GM13976 (cell line): ENCODE results near the gene KRTAP17-1.

Experiments
- DNase-seq: peaks from one replicate; pipeline ENCODE4 v3.0.0; 2012; ENCODE audit warnings: low spot score
- CTCF ChIP-seq: IDR thresholded peaks from 2 replicates; pipeline ENCODE4 v1.5.1; 2012; ENCODE audit warnings: borderline replicate concordance, mild to moderate bottlenecking; ENCODE audit not compliant: insufficient read depth; ENCODE audit errors: extremely low read depth, missing control alignments, control extremely low read depth
- in situ Hi-C: fragments of 300-500 bp; cut with MboI; formaldehyde crosslinking; loops from one replicate; pipeline ENCODE4 v1.12.0; 2022; ENCODE audit warnings: low sequenced_read_pairs, mixed read lengths, inconsistent platforms; ENCODE audit not compliant: unreplicated experiment

Gene KRTAP17-1

GRCh38 chr17:41267711-41268110, 47.8 kb downstream of the KRTAP17-1 start:
- DNase-seq = no peak
- in situ Hi-C loops = no loop called here

GRCh38 chr17:41265078-41265477, 50.4 kb downstream of the KRTAP17-1 start, which contains the start of gene KRTAP9-6:
Gene KRTAP9-6, plus strand, starts transcription at chr17:41265378. Its CDS starts 0 bp downstream, at chr17:41265378.
- no peak for TF ChIP-seq CTCF
- DNase-seq = no peak
- in situ Hi-C loops = no loop called here

More at GRCh38 chr17:41267711-41268110, 47.8 kb downstream of the KRTAP17-1 start:
- no peak for TF ChIP-seq CTCF
